ENCODE results near the gene UBE2R2.

GRCh38 chr9:33843312-33843961, 26.5 kb downstream of the UBE2R2 start:
- TF ChIP-seq YY1 (IDR thresholded peaks at IDR 0.05; ENCODE audit: insufficient read depth, insufficient read length) (no peak), ZNF274 (IDR thresholded peaks at IDR 0.05; ENCODE audit: low read depth, low read length) (no peak)
